Measurements from ENCODE around the gene IFT52. TPM values are rescaled to one million over a fixed set of nuclear protein-coding genes. Genes with fewer than 3 reads are reported as not detected.

IFT52 gene
- total RNA-seq, 2 experiments from 2014 or later, result 22.7 to 24.7 TPM

DNA sequence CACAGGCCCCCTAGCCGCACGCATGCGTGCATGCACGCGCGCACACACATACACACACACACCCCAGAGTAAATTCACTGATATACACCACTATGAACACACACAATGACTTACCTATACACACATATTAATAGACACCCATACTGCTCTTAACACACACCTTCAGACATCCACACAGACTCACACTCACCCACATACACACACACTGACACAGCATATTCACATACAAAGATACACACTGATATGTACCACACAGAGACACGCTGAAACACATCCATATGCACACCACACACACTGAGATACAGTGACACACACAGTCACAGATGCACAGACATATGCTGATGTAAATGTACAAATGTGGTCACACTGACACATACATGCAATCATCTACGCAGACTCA lies 26.3 kb upstream of the IFT52 start:
- Histone ChIP-seq H3K36me3 (ENCODE audit: insufficient read depth, low read length) (no peaks in the 10 kb centered on the region), H2AFZ (ENCODE audit: low read length) (no peak overlapping the region), H3K9me2 (ENCODE audit: insufficient read depth, low read length) (no peaks in the 10 kb centered on the region), H3K27ac (ENCODE audit: low read depth, low read length, poor library complexity, severe bottlenecking) (no peak overlapping the region), H3K4me1 (ENCODE audit: insufficient read depth, low read length, poor library complexity, severe bottlenecking) (no peaks in the 10 kb centered on the region), H4K20me1 (ENCODE audit: insufficient read depth, low read length) (no peaks in the 10 kb centered on the region), H3K4me3 (ENCODE audit: low read depth, low read length, poor library complexity, severe bottlenecking) (no peak overlapping the region), H3K79me2 (ENCODE audit: insufficient read depth, low read depth, low read length) (no peaks in the 10 kb centered on the region), H3K4me2 (ENCODE audit: low read length) (no peak overlapping the region), H3K9me3 (ENCODE audit: low read length) (no peaks in the 10 kb centered on the region)
- CTCF ChIA-PET (ENCODE audit: unreplicated experiment), result no interaction called here
- BruUV-seq (replicated peaks), result no TSS peak
- no peak for DNase-seq (ENCODE audit: low spot score)
- POLR2A ChIA-PET, result no interaction called here
- intact Hi-C loops (cut with micrococcal nuclease; ENCODE audit: unreplicated experiment), result loop anchor here (10.0 kb wide), 1 partner anchor 130 kb away; no protein-coding TSS in a partner anchor
- TF ChIP-seq CTCF (conservative IDR thresholded peaks at IDR 0.05; ENCODE audit: low read length) (no peak), EZH2phosphoT487 (IDR thresholded peaks at IDR 0.05; ENCODE audit: borderline replicate concordance, low read depth, low read length) (no peak)

GRCh38 chr20:43564993-43565757 lies 25.6 kb upstream of the IFT52 start:
- H3K36me3 ChIP-seq (ENCODE audit: insufficient read depth, low read length), result no peaks in the 10 kb centered on the region
- H3K27ac ChIP-seq (ENCODE audit: low read depth, low read length, poor library complexity, severe bottlenecking), result no peak overlapping the region
- ChIA-PET POLR2A (no interaction called here), CTCF (ENCODE audit: unreplicated experiment) (no interaction called here)
- no peaks in the 10 kb centered on the region for H3K9me3 ChIP-seq (ENCODE audit: low read length)
- H3K79me2 ChIP-seq (ENCODE audit: insufficient read depth, low read depth, low read length), result no peaks in the 10 kb centered on the region
- BruUV-seq (replicated peaks), result no TSS peak
- H2AFZ ChIP-seq (ENCODE audit: low read length), result no peak overlapping the region
- TF ChIP-seq CTCF (conservative IDR thresholded peaks at IDR 0.05; ENCODE audit: low read length), result no peak
- TF ChIP-seq EZH2phosphoT487 (IDR thresholded peaks at IDR 0.05; ENCODE audit: borderline replicate concordance, low read depth, low read length), result no peak
- H3K4me1 ChIP-seq (ENCODE audit: insufficient read depth, low read length, poor library complexity, severe bottlenecking), result no peaks in the 10 kb centered on the region
- no peaks in the 10 kb centered on the region for H4K20me1 ChIP-seq (ENCODE audit: insufficient read depth, low read length)
- no peak overlapping the region for H3K4me2 ChIP-seq (ENCODE audit: low read length)
- intact Hi-C loops (cut with micrococcal nuclease; ENCODE audit: unreplicated experiment), result loop anchor here (10.0 kb wide), 1 partner anchor 130 kb away; no protein-coding TSS in a partner anchor
- no peak overlapping the region for H3K4me3 ChIP-seq (ENCODE audit: low read depth, low read length, poor library complexity, severe bottlenecking)
- H3K9me2 ChIP-seq (ENCODE audit: insufficient read depth, low read length), result no peaks in the 10 kb centered on the region
- no peak for DNase-seq (ENCODE audit: low spot score)

- H3K9me3 ChIP-seq (ENCODE audit: low read length), result no peaks in the 10 kb centered on the region
- H3K27ac ChIP-seq (ENCODE audit: low read depth, low read length, poor library complexity, severe bottlenecking), result no peak overlapping the region
- intact Hi-C loops (cut with micrococcal nuclease; ENCODE audit: unreplicated experiment), result loop anchor here (10.0 kb wide), 1 partner anchor 129 kb away; no protein-coding TSS in a partner anchor
- H3K4me1 ChIP-seq (ENCODE audit: insufficient read depth, low read length, poor library complexity, severe bottlenecking), result no peaks in the 10 kb centered on the region
- no peaks in the 10 kb centered on the region for H3K36me3 ChIP-seq (ENCODE audit: insufficient read depth, low read length)
- no peak overlapping the region for H2AFZ ChIP-seq (ENCODE audit: low read length)
- TF ChIP-seq CTCF (conservative IDR thresholded peaks at IDR 0.05; ENCODE audit: low read length) (no peak), EZH2phosphoT487 (IDR thresholded peaks at IDR 0.05; ENCODE audit: borderline replicate concordance, low read depth, low read length) (no peak)
- no peak for DNase-seq (ENCODE audit: low spot score)
- no TSS peak for BruUV-seq (replicated peaks)
- H4K20me1 ChIP-seq (ENCODE audit: insufficient read depth, low read length), result no peaks in the 10 kb centered on the region
- no peaks in the 10 kb centered on the region for H3K9me2 ChIP-seq (ENCODE audit: insufficient read depth, low read length)
- H3K4me2 ChIP-seq (ENCODE audit: low read length), result no peak overlapping the region
- no peaks in the 10 kb centered on the region for H3K79me2 ChIP-seq (ENCODE audit: insufficient read depth, low read depth, low read length)
- no peak overlapping the region for H3K4me3 ChIP-seq (ENCODE audit: low read depth, low read length, poor library complexity, severe bottlenecking)
- POLR2A ChIA-PET, result interaction anchor here (0.5 kb wide), 1 partner anchor 191 kb away, joined by 3 read pairs; no protein-coding TSS in a partner anchor
- CTCF ChIA-PET (ENCODE audit: unreplicated experiment), result no interaction called here
These were observed 25.0 kb upstream of the IFT52 start for GRCh38 chr20:43565758-43566104.

Data from OCI-LY7 (cell line).